ENCODE data around the gene ACP2.
"Not testable (repeated sequence)": the region's sequence is repeated elsewhere in the genome, so short reads cannot be mapped to it uniquely, and the experiment has no call there.

Gene ACP2

DNA sequence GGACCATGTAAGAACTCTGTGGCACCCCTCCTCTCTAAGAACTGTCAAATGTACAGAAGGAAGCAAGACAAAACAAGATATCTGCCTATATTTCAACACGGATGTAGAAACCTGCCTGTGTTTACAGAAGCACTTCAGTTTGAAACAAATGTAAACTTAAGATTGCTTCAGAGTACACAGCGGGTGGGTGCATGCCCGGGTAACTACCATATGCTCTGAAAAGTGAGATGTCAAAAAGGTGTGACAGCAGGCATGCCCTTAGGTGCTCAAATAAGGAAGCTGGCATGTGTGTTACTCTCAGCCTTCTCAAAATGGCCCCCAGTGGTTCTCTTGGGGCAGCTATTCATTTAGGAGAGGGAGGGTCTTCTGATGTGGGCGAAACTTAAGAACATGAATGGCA, 5.2 kb downstream of the ACP2 start:
- DNase-seq (ENCODE audit: low spot score) = no peak

DNA sequence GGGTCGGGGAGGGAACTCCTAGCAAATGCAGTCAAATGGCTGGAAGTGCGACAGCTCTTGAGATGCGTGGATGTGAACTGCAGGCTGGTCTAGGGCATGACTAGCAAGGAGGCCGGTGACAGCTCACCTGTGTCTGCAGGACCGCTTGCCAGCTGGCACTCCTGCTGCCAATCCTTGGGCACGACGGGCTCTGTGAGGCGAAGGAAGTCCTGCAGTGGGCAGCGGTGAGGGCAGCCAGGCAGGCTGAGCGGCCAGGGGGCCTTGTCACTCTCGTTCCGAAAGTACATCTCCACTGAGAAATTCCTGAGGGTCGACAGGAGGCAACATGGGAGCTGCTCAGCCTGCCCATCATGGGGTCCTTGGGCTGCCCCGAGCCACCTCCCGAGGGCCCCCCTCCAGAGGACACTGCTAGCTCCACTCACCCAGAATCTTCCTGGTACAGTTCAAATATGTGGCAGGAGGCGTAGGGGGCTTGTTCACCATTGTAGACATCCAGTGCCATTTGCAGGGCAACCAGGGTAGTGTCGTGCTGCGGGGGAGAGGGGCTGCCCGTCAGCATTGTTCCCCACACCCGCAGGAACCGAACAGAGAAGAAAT, 5.9 kb downstream of the ACP2 start:
- DNase-seq (ENCODE audit: low spot score) = no peak

DNA sequence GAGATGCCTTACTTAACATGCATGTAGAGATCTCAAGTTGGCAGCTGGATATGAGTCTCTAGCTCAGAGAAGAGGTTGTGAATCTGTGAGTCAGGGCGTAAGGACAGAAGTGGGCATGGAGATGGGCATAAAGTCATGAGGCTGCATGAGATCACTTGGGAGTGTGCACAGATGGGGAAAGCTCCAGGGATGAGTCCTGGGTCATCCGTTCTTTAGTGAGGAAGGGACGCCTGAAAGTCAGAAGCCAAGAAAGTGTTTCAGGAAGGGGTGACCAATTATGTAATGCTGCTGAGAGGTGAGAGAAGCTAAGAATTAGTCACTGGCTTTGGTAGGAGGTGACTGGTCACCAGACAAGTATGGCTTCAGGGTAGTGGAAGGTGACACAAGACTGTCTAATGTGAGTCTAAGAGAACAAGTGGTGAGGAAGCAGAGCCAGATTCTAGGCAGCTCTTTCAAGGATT, 6.7 kb downstream of the ACP2 start:
- DNase-seq (ENCODE audit: low spot score) = no peak

DNA sequence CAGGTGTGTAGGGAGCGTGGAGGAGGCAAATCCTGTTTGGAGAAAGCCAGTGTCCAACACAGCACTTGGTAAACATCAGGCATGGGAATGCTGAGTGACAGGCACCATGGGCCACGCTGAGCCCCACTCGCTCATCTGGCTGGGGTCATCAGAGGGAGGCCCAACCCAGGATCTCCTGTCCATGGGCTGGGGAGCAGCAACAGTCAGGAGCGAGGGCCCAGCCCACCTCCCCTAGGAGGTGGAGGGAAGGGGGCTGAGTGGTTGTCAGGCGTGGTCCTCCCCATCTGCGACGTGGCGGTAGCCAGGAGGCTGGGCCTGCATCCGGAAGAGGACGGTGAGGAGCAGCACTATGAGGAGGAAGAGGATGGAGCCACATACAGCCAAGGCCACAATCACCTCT, 8.8 kb downstream of the ACP2 start:
- no peak for DNase-seq (ENCODE audit: low spot score)

DNA sequence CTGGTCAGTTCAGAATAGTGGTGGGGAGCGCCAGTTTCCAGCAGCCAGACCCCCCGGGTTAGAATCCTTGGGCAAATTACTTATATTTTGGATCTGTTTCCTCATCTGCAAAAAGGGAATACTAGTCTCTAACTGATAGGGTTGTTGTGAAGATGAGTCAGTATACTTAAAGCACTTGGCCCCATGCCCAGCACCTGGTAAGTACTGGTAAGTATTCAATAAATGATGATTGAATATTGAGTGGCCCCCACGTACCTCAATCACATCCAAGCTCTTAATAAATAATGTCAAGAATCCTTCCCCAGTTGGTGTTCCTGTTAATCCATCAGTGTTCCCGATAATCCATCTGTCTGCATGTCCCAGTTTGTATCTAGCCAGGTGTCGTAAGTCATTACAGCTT, 12.1 kb downstream of the ACP2 start:
- DNase-seq (ENCODE audit: low spot score) = no peak

DNA sequence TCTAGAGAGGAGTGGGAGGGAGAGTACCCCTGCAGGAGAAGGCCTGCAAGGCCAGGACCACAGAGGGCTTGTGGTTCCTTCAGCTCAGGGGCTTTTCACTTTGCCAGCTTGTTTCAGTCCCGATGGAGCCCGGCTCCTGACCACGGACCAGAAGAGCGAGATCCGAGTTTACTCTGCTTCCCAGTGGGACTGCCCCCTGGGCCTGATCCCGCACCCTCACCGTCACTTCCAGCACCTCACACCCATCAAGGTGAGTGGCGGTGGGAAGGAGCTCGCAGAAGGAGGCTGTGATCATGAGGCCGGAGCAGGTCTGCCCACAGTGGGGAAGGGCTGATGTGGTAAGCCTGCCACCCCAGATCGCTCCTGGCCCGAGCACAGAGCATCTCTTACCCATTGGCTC, 13.5 kb downstream of the ACP2 start:
- no peak for DNase-seq (ENCODE audit: low spot score)

DNA sequence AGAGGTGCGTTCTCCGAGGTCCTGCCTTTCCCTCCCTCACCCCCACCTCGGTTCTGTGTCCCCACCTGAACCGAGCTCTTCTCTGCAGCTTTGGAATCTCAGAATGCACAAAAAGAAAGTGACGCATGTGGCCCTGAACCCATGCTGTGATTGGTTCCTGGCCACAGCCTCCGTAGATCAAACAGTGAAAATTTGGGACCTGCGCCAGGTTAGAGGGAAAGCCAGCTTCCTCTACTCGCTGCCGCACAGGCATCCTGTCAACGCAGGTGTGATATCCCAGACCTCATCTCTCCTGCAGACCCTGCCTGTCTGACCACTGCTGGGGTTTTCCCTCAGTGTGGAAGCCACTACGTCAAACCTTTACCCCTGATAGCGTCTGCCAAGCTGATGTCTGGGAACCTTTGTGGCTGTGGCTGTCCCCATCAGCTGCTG, 13.9 kb downstream of the ACP2 start:
- DNase-seq (ENCODE audit: low spot score) = peak; percentile 52

DNA sequence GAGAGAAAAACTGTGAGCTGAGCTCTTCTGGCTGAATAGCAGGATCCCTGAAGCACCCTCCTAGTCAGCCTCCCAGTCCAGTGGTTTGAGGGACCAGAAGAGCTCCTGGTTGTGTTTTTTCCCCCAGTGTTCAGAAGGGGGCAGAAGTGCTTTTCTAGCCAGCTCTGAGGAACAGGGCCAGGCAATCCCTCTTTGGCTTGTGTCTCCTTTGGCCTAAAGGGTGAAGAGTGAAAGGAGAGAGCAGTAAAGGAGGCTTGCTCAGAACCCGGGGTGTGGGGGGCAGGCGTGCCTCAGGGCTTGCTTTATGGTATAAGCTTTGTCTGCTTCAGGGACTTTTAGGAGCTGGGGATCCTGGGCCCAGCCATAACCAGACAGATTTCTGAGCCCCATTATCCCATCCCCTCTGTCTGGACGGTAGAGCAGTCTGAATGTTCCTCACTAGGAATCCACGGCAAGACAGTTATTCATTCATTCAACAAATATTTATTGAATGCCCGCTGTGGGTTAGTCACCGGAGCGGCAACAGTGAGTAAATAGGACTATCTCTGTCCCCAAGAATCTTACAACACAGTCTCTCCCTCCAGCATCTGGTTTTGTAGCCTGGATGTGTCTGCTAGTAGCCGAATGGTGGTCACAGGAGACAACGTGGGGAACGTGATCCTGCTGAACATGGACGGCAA, 14.5 kb downstream of the ACP2 start:
- DNase-seq (ENCODE audit: low spot score) = peak; percentile 22

DNA sequence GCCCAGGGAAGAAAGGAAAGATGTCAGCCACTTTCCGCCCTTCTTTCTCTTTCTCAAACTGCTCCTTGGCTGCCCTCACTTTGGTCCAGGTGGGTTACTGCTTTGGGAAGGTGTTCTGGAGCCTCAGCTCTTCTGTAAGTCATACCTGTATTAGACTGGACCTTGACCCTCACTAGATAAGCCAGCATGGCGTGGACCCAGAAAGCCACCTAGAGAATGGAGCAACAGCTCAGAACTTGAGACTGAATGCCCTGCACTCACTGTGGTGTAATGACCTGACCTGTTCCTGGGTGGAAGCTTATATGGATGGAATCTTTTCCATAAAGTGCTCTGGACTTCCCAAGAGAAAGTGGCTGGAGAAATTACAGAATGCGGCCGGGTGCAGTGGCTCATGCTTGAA, 15.6 kb downstream of the ACP2 start:
- no peak for DNase-seq (ENCODE audit: low spot score)

DNA sequence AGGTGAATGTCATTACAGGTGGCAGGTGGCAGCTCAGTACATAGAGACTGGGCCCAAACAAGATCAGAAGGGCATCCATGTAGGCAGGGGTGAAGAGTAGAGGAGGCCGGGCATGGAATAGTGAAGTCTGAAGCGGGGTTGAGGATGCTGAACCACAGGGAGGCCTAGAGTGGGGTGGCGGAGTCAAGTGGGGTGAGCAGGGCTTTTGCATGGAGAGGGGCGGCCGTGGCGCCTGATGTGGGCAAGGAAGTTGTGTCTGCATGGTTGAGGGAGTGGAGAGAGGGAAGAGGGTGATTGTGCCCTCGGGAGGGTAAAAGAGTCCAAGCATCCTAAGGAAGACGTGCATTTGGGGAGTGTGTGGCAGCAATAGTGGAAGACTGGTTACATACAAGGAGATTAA, 19.5 kb downstream of the ACP2 start:
- no peak for DNase-seq (ENCODE audit: low spot score)

DNA sequence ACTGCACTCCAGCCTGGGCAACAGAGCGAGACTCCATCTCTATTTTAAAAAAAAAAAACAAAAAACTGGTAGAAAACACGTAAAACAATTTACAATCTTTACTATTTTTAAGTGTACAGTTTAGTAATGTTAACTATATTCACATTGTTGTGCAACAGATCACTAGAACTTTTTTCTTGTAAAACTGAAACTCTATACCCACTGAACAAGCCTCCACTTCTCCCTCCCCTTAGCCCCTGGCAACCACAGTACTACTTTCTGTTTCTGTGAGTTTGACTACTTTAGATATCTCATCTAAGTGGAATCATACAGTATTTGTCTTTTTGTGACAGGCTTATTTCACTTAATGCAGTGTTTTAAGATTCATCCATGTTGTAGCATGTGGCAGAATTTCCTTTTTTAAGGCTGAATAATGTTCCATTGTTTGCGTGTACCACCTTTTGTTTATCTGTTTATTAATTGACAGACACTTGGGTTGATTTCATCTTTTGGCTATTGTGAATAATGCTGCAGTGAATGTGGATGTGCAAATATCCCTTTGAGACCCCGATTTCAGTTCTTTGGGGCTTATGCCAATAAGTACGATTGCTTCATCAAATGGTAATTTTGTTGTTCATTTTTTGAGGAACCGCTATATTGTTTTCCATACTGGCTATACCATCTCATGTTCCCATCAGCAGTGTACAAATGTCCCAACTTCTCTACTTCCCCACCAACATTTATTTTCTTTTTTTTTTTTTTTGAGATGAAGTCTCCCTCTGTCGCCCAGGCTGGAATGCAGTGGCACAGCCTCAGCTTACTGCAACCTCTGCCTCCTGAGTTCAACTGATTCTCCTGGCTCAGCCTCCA, 22.8 kb downstream of the ACP2 start:
- no peak for DNase-seq (ENCODE audit: low spot score)

DNA sequence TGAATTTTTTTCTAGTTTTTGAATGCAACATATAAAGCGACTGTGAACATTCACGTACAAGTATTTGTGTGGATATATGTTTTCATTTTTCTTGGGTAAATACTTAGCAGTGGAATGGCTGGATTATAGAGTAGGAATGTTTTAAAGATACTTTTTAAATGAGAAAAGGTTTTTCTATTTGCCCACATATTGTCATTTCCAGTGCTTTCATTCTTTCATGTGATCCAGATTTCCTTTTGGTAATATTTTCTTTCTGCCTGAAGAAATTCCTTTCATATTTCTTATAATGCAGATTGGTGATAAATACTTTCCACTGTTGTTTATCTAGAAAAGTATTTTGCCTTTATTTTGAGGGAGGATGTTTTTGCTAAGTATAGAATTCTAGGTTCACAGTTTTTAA, 25.9 kb downstream of the ACP2 start:
- no peak for DNase-seq (ENCODE audit: low spot score)

DNA sequence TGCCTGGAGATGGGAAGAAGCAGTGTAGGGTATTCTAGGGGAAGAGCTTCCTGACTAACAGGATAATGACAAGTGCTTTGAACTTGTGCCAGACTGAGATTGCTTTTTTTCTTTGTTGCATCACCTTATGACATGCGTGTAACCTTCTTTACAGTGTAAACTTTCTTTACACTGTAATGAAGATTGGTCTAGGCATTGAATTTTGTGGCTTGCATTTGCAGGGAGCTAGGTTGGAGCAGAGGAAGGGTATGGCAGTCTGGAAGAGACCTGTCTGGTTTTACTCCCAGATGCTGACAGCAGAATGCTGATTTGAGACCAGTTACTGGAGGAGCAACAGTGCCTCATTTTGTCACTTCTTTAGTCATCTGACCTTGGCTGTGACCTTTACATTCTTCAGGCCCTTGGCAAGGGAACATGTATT, 28.2 kb downstream of the ACP2 start:
- no peak for DNase-seq (ENCODE audit: low spot score)

DNA sequence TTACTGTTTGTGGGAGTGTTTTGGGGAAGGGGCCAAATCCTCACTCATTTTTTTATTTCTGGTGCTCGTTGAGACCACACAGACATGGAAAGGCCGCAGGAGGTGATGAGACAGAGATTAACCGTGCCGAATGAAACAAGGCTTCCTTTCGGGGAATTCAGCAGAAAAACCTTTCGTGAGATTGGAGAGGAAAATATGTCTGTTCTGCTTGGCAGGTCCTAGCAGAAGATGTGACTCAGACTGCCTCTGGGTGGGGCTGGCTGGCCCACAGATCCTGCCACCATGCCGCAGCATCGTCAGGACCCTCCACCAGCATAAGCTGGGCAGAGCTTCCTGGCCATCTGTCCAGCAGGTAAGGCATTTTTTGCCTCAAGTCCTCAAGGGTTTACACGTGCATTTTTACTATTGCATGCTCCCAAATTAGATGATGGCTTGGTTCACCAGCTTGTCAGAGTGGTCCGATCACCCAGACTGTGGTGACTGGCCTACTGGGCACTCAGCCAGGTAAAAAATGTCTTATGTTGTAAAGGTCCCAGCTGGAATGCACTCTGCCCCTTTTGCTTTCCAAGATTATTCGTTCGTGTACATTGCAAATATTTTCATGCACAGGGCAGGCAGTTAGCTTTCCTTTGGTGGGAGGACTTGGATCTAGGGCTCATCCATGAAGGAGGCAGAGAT, 32.4 kb downstream of the ACP2 start:
- peak; percentile 79 for DNase-seq (ENCODE audit: low spot score)

DNA sequence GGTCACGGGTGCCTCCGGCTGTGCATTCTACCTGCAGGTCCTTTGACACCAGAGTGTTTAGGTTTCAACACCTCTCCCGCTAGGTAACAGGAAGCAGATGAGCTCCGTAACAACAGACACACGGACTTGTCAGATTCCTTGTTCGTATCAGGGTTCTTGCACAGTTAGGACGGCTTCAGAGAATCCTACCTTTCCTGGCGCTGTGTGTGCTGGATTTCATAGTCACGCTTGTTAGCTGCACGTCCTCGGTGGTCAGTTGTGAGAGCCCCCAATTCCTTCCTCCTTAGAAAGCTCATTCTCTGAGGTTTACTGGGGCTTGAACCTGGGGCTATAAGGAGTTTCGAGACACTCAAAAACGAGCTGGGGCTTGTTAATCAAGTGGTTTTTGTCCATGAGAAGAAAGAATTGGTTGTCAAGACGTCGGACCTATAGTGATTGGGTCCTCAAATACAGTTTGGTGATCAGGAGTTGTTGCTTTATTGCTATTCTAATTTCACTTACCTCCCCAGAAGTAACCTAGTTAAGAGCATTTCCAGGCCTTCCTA, 33.2 kb downstream of the ACP2 start:
- peak; percentile 52 for DNase-seq (ENCODE audit: low spot score)

DNA sequence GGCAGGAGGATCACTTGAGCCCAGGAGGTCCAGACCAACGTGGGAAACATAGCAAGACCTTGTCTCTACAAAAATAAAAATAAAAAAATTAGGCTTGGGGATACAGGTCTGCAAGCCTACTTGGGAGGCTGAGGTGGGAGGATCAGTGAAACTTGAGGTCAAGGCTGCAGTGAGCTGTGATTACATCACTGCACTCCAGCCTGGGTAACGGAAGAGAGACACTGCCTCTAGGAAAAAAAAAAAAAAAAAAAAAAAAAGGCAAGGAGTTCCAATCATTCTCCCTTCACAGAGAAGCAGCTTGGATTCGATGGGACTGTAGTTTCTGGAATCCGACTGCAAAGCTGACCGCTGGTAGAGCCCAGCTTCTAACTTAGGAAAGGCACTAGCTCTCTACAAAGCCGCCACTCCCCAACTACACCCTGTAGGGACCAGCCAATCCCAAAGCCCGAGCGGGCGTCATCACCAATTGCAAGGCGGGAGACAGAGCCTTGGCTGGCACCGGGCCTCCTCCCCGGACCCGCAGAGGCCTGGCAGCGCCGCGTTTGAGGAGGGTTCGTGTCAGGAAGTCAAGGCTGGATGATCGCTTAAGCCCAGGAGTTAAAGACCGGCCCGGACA, 34.6 kb downstream of the ACP2 start:
- peak; percentile 87 for DNase-seq (ENCODE audit: low spot score)

DNA sequence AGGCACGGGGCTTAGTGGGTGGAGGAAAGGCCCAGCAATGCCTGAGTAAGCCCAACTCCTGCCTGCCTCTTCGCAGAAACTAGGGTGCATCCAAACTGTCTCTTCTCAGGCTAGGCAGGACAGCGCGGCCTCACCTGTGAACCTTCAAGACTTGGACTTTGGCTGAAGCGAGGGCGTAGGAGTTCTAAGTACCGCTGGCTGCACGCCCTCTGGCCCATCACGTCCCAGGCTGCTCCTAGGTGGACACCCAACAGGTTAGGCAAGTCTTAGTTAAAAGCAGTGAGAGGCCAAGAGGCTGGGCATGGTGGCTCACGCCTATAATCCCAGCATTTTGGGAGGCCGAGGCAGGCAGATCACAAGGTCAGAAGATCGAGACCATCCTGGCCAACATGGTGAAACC, 35.7 kb downstream of the ACP2 start:
- no peak for DNase-seq (ENCODE audit: low spot score)

DNA sequence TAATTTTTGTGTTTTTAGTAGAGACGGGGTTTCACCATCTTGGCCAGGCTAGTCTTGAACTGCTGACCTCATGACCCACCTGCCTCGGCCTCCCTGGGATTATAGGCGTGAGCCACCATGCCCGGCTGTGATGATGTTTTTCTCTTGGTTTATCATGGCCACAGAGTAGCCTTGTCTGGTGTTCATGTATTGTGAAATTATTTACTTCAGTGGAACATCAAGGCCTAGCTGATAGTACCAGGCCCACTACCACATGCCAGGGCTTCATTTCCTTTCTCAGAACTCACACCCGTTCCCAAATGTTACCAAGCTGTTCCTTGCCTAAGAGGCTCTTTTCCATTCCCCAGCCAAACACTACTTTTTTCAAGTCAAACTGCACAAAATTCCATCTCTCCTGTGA, 40.0 kb downstream of the ACP2 start:
- DNase-seq (ENCODE audit: low spot score) = no peak

DNA sequence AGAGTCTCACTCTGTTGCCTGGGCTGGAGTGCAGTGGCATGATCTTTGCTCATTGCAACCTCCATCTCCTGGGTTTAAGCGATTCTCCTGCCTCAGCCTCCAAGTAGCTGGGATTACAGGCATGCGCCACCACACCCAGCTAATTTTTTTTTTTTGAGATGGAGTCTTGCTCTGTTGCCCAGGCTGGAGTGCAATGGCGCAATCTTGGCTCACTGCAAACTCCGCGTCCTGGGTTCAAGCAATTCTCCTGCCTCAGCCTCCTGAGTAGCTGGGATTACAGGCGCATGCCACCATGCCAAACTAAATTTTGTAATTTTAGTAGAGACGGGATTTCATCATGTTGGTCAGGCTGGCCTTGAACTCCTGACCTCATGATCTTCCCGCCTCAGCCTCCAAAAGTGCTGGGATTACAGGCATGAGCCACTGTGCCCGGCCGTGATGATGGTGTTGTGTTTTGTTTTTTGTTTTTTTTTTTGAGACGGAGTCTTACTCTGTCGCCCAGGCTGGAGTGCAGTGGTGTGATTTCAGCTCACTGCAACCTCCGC, 40.5 kb downstream of the ACP2 start:
- DNase-seq (ENCODE audit: low spot score) = not testable (repeated sequence)

DNA sequence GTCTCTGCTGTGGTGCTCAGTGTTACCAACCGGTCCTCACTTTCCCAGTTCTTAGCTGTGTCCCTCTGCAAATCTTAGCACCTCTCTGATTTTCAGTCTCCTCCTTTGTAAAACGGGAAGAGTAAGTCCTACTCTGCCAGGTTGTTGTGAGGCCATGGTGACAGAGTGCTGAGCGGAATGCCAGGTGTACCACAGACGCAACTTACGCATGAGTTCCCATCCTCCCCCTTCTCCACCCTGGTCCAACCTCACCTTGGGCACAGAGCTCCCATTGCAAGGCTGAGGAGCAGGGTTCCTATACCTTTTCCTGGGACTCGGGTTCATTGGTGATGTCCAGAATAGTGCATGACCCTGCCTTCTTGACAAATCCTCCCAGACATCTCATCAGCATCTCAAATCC, 41.2 kb downstream of the ACP2 start:
- DNase-seq (ENCODE audit: low spot score) = no peak

DNA sequence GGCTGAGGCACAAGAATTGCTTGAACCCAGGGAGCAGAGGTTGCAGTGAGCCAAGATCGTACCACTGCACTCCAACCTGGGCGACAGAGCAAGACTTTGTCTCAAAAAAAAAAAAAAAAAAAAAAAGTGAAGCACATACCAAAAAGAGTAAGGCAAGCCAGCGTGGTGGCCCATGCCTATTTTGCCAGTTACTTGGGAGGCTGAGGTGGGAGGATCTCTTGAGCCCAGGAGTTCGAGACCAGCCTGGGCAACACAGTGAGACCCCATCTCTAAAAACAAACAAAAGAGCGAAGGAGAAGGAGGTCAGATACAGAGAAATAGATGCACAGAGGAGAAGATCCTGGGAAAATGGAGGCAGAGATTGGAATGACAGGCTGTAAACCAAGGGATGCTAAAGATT, 42.0 kb downstream of the ACP2 start:
- not testable (repeated sequence) for DNase-seq (ENCODE audit: low spot score)

DNA sequence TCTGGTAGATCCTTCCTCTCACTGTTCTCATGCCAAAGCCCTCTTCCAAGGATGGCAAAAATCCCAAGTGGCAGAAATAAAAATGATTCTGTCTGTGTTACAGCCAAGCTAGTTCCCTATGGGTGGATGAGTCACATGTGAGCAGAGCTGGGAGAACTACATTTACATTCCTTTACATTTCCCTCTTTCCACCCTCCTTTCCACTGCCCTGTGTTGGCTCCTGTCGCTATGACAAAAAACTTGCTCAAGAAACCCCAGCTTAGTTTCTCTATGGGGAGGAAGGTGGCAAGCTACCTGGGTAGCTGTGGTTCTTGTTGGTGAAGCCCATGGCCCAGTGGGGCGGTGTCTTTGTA, 44.0 kb downstream of the ACP2 start:
- no peak for DNase-seq (ENCODE audit: low spot score)
